ENCODE results near the gene COL27A1.
A peak's percentile ranks its signal among the peaks of the same experiment; 100 is the strongest.
"Not testable (repeated sequence)": the region's sequence is repeated elsewhere in the genome, so short reads cannot be mapped to it uniquely, and the experiment has no call there.

Gene COL27A1

DNA sequence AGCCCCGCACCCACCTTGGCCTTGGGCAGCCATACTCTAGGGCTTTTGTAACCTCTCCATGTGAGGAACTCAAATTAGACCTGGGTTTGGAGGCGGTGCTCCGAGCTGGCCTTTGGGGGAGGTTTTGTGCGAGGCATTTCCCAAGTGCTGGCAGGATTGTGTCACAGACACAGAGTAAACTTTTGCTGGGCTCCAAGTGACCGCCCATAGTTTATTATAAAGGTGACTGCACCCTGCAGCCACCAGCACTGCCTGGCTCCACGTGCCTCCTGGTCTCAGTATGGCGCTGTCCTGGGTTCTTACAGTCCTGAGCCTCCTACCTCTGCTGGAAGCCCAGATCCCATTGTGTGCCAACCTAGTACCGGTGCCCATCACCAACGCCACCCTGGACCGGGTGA is 174.3 kb downstream of the COL27A1 start, which contains the start of gene ORM2:
TSS of gene ORM2 (plus strand) at position 245 of the 398 bp plus-strand sequence. CDS start at position 281, 36 bp downstream.
- DNase-seq, result not testable (repeated sequence)

DNA sequence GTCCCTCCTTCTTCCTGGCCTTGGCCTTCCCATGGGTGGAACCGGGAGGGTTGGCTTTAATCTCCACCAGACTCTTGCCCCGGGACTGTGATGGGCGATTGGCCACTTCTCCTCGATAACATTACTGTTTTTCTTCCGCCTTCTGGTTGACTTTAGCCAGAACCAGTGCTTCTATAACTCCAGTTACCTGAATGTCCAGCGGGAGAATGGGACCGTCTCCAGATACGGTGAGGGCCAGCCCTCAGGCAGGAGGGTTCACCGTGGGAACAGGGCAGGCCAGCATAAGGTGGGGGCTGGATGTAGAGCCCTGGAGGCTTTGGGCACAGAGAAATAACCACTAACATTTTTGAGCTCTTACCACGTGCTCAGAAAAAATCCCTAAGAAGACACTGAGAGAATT is 175.3 kb downstream of the COL27A1 start:
- no peak for DNase-seq

DNA sequence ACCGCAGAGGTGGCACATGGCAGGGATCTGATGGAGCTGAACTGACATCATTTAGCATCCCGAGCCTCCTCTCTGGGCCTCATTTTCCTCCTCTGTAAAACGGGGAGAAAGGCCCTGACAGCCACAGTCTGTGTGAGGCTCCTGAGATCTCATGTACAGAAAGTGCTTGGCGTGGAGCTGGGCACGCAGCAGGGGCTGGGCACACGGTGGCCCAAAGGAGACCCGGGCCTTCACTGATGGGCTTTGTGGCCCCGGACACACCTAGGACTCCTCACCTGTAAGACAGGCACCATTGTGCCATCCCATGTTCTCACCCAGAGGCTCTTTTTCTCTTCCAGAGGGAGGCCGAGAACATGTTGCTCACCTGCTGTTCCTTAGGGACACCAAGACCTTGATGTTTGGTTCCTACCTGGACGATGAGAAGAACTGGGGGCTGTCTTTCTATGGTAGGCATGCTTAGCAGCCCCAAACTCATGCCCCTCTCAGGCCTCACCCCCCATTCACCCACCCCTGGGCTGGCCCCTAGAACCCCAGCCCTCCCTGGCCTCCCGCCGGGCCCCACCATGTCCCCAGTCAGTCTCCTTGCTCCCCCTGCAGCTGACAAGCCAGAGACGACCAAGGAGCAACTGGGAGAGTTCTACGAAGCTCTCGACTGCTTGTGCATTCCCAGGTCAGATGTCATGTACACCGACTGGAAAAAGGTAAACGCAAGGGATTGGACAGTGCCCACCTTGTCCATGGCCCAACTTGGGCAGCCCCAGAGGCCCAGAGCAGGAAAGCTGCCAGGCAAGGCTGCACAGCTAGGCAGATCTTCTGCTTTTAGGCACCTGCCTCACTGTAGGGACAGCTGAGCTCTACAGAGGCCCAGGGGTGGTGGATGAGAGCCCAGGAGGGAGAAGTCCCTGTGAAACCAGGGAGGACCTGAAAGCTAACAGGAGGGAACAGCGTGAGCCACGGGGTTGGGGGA is 176.2 kb downstream of the COL27A1 start:
- not testable (repeated sequence) for DNase-seq

DNA sequence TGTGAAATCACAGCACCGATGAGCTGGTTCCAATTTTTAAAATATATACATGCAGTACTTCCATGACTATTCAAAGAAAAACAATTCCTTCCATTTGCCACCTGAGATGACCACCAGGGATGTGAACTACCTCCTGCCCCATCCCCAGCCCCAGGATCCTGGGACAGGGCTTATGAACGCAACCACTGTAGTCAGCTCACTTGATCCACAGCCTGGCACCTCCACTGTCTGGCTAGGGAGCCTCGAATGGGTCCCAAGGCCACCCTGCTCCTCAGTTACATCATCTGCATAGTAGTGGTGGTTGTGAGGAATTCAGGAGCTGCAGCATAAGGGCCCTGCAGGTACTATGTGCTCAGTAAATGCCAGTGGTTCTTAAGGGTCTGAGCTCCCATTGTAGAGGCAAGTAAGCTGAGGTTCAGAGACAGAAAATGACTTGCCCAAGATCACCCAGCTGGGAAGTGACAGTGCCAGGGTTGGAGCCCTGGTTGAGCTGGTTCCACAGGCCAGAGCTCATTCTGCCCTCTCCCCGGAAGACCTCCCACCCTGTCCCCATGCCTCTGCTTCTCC is 177.2 kb downstream of the COL27A1 start:
- DNase-seq, result not testable (repeated sequence)

DNA sequence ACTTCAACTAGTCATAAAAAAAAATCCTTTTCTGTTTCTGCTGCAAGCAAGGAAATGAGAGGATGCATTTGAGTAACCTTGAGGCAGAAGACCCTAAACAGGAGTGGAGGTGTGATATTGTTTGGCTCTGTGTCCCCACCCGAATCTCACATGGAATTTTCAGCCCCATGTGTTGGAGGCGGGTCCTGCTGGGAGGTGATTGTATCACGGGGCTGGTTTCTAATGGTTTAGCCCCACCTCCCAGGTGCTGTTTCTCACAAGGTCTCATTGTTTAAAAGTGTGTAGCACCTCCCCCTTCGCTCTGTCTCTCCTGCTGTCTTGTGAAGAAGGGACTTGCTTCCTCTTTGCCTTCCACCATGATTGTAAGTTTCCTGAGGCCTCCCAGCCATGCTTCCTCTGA is 178.4 kb downstream of the COL27A1 start:
- not testable (repeated sequence) for DNase-seq

DNA sequence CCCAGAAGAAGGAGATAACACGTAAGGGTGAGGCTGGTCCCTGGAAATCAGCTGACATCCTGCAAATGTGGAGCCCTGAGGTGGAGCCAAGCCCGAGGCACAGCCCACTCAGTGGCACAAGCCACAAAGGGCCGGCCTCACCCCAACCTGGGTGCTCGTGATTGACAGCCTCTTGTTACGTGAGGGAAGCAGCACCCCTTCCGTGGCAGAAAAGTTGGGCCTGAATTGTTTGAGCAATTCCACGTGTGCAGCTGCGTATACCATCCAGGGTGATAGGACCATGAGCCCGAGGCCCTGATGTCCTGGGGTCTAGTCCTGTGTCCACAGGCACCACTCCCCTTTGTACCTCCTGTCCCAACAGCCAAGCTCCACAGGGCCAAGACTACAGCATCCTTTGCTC is 179.2 kb downstream of the COL27A1 start:
- DNase-seq, result no peak

DNA sequence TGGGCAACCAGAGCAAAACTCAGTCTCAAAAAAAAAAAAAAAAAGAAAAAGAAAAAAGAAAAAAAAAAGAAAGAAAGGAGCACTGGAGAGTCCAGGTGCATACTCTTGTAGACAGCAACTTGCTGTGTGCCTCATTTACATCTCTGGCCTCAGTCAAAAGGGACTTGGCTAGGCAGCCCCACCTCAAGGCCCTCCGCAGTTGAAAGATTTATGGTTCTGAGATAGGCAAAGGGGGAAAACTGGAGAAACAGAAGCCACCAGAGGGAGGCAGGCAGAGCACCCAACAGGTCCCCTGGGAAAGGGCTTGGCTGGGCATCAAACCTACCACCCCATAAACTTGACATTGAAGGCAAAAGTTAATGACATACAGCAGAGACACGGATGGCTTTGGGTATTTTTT is 180.4 kb downstream of the COL27A1 start:
- no peak for DNase-seq

DNA sequence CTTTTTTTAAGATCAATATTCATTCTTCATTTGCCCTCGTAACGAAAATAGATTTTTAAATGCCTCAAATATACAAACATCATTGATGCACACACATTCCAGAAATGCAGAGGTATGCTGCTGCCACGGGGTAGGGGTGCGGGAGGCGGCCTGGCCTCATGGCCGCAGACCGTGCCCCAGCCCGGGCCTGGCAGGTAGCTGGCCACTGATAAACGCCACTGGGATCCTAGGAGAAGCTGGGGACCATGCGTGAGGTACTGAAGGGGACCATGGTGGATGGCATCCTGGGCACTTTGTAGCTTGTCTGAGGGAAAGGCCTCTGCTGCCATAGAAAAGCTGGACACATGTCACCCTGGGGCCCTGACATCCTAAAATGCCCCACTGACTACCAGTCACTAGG is 180.8 kb downstream of the COL27A1 start:
- no peak for DNase-seq

DNA sequence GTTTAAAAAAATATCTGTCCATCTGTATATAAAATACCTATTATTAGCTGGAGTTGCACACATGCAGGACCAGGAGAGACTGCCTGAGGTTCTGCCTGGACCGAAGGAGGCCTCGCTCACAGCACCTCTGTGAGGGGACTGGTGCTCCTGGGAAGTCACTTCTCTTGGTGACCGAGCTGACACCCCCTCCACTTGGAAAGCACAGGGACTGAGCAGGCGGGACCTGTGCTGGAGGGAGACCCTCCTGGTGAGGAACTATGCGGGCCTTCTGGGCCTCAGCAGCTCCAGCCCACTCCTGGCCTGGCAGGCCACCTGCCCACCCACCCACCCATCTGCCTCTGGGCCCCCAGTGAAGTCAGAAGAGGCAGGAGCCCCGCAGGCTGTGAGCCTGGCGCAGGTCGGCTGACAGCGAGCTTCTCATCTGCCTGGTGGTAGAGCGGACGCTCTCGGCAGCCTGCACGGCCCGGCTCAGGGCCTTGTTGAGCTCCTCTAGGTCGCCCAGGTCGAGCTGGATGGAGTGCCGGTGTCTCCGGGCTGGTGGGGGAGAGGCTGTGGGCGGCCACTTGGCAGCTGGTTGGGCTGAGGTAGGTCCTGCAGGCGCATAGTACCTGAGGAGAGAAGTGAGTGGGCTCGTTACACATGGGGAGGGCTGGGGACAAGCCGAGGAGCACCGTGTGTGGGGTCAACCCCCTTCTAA is 181.5 kb downstream of the COL27A1 start:
- DNase-seq, result no peak

DNA sequence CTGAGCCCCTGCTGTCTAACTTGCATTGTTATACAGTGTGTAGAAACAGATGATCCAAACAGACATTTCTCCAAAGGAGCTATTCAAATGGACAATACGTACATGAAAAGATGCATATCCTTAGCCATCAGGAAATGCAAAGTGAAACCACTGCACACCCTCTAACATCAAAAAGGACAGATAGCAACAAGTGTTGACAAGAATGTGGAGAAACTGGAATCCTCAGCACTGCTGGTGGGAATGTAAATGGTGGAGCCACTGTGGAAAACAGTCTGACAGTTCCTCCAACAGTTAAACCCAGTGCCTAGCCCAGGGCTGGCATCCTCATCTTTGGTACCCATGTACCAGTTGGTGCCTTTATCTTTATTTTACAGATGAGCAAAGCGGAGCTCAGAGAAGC is 182.8 kb downstream of the COL27A1 start:
- DNase-seq, result no peak

DNA sequence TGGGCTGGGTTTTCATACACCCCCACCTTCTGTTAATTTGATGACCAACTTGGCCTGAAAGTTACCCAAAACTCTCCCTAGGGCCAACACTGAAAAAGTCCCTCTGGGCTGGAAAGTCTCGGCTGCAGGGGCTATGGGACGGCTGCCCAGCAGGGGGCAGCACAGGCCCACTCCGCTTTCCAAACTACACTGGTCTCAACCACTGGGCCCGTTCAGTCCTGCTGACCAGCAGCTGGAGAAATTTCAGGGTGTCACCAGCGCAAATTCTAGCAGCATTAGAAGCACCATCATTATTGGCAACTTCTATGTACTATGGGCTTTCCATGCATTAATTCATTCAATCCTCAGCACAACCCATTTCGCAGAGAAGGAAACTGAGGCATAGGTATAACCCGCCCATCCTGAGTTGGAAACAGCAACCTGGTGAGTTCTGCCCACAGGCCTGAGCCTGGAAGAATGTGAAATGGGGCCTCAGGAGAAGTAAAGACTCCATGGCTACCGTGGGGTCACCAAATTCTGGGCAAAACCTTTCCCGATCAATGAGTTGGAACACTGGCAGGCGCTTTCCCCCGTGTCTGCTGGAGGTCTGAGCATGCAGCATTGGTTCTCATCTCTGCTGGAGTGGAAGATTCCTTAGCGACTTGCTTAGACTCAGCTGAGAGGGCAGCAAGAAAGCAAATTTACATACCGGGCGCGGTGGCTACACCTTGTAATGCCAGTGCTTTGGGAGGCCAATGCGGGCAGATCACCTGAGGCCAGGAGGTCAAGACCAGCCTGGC is 184.0 kb downstream of the COL27A1 start:
- peak; percentile 63 for DNase-seq

DNA sequence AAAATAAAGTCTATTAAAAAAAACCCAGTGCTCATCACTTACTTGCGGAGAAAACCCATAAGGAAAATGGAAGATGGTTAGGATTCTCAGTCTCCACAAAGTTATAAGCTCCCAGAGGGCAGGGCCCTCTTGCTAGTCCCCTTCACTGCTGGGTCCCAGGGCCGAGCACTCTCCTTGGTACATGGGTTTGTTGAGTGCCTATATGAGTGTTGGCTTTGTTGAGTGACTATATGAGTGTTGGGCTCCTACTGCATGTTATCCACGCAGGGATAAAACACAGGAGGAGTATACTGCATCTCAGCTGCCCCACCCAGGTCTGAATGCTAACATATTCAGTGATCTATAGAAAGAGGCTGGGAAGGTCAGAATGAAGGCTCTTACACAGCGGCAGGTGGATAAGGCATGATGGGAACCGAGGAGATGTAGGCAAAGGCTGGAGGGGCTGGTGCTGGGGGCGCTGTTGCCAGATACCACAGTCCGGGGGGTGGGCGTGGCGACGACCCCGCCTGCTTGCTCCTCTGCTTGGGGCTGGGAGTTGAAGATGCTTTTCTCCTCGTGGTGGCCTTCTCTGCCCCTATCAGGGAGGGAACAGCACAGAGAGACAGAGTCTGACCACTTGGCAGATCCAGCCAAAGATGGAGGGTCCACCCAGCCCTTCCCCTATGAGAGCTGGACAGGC is 186.0 kb downstream of the COL27A1 start:
- DNase-seq, result no peak

DNA sequence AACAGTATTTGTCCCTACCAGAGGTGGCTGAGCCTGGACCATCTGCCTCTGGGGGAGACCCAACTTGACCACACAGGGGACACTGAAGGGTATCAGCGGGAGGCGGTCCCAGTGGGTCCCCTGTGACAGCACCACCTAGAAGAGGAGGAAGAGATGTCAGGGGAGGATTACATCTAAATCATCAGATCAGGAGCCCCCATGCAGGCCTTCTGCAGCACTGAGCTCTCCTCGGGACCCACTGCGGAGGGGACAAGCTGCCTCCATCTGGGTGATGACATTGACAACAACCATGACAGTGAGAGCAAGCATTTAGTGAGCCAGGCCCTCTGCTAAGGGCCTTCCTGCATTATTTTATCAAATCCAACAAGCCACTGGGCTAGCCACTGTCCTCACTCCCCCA is 186.7 kb downstream of the COL27A1 start:
- no peak for DNase-seq

DNA sequence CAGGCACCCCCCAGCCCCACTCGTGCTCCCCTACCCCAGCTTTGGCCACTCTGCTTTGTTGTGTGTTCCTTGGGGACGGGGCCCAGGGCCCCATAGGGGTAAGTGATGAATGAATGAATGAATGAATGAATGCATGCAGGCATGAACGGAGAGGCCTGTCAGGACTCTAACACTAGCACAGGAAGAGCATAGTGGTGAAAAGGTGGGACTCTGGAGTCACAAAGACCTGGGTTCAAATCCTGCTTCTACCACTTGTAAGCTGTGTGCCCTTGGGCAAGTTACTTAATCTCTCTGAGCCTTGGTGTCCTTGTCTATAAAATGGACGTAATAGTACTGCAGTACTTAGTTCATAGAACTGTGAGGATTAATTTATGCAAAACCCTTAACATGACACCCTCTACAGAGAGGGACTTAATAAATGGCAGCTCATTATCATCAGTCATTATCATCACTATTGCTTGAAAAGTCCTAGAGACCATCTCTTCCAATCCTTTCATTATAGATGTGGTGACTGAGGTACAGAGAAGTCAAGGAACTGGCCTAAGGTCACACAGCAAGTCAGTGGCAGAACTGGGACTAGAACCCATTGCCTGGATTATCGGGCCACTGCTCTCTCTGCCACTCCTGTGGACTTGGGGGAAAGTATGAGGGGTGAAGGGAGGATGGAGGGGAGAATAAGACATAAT is 187.6 kb downstream of the COL27A1 start:
- DNase-seq, result no peak

DNA sequence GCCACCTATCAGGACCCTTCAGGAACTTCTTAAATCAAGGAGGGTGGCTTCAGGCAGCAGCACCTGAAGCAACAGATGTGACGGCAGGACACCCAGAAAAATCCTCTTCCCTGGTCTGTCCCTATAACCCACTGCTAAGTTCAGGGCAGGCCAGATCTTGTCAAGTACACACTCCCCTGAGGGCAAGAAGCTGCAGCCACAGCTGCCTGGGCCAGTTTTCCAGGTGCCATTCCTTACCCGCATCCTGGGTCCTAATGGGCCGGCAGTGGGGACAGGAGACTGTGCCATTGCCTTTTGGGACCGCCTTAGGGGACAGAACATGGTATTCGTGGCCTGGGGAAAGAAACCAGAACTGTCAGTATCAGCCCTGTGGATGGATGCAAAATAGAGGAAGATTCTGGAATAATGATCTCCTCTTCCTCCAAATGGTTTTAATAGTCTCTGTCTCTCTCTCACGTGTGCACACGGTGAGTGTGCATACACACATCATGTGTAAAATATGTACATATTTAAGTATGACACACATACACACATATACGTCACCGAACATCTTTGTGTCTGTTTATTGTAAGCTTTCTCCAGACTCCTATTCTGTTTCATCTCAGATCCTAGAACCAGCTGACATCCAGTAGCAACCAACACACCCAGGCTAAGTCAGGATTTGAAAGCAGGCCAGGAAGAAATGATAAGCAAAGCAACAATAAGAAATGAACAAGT is 188.3 kb downstream of the COL27A1 start:
- DNase-seq, result no peak

DNA sequence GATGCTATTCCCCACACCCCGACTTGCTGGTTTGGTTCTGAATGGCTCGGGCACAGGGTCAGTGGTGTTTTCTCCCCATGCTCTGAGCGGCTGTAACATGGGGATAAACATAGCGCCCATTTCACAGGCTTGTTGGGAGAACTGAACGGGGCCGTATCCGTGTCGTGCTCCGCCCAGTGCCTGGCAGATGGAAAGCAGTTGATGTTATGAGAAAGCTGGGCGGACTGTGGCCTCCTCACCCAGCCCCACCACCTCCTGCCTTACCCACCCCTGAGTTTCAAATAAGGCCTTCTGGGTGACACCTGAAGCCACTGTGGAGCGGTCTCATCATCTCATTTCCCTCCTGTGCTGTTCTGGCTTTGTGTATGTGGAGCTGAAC is 188.8 kb downstream of the COL27A1 start:
- DNase-seq, result no peak

DNA sequence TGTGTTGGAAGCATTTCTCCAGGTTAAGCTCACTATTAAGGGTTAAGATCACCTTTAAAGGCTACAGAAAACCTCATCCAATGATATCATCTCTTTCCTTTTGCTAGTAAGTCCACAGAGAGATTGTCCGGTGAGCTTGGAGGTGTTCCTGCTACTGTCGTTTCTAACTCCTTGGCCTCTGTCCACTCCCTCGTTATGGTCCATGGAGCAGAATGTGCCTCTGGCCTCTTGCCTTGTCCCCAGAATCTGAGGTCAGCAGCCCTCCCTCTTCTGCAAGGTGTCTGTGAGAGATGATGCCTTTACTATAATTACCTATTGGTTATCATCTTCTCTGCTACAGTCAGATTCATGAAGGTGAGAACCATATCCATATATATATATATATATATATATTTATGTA is 189.4 kb downstream of the COL27A1 start:
- no peak for DNase-seq

DNA sequence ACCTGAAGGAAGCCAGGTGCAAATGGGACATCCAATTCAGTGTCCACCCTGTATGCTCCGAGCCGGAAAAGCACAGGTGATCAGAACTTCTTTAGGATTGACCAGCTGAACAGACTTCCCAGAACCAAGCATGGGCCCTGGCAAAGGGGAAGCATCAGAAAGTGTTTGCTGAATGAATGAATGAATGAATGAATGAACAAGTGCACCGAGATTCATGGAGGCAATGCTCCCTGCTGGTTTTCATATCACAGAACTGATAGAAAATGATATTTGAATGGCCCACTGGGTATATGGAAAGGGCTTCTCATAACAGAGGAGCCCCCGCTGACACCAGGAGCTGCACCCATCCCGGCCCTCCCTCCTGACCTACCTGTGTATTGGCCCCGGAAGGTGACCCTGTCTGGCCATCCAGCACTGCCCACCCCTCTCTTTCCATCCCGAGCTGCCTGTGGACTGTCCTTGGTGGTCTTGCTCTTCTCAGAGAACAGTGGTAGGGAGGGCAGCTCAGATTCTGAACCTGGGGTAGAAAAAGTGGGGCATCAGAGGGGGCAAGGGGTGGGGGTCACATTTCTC is 190.2 kb downstream of the COL27A1 start:
- DNase-seq, result no peak

DNA sequence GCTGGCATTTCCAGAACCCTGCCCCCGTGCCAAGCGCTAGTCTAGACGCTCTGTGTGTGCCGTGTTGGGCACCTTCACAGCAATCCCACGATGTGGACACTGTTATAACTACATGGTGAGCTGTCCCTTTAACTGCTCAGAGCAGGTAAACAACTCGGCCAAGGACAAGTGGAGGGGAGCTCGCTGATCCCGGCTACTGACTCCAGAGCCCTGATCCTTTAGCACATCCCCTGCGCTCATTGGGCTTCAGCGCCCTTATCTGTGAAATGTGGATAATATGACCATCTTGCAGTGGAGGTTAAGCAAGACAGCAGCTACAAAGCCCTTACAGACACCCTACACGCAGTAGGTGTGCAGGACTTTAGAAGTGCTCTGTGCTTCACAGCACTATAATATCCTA is 190.8 kb downstream of the COL27A1 start:
- no peak for DNase-seq

DNA sequence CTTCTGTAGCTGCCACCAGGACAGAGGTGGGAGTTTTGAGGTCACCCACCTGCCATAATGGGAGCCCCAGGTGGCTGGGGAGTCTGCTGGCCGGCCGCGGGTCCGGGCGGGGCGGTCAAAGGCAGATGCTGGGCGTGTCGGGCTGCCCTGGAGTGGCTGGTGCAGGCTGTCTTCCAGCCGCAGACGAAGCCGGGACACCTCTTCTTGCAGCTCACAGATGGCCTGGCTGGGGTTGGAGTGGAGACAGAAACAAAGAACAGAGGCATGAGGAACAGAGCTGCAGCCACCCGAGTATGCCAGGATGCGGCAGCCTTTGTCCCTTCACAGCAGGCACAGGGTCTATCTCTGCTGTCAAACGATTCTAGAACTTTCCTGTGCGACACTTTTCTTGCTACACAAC is 192.3 kb downstream of the COL27A1 start:
- DNase-seq, result no peak
